T-helper 1 cell treated with Interleukin-12 subunit alpha and Interleukin-12 subunit beta and Interleukin-4 antibody, amounts not matched to agents 30 ng/mL and 1 ng/mL, for 36 hours (primary cell): Measurements from ENCODE around the gene ADGRD2. TPM values are rescaled to one million over a fixed set of nuclear protein-coding genes. Genes with fewer than 3 reads are reported as not detected.

ENCODE experiments used
- intact Hi-C: fragments of 100-400 bp; cut with micrococcal nuclease; formaldehyde crosslinking; loops from one replicate; pipeline ENCODE4 v1.15.1; 2024
- total RNA-seq: library from RNA; stranded (reverse); gene quantifications from 2 replicates; pipeline ENCODE4 v1.2.3, GENCODE V29; 2022

Gene ADGRD2
- total RNA-seq, 1 donor from 2014 or later, result not detected

- intact Hi-C loops, result no loop called here
These were observed 45.1 kb downstream of the ADGRD2 start for GRCh38 chr9:124495126-124496074.

- intact Hi-C loops, result no loop called here
These were observed 45.8 kb downstream of the ADGRD2 start for GRCh38 chr9:124496075-124496449.

- intact Hi-C loops, result no loop called here
These were observed 46.2 kb downstream of the ADGRD2 start for GRCh38 chr9:124496463-124496862.

GRCh38 chr9:124497441-124497840 lies 47.2 kb downstream of the ADGRD2 start:
- intact Hi-C loops, result no loop called here

- intact Hi-C loops, result no loop called here
These were observed 47.8 kb downstream of the ADGRD2 start for GRCh38 chr9:124498040-124498439.

- intact Hi-C loops, result no loop called here
These were observed 48.4 kb downstream of the ADGRD2 start for GRCh38 chr9:124498499-124499146.

- intact Hi-C loops, result no loop called here
These were observed 49.0 kb downstream of the ADGRD2 start for GRCh38 chr9:124499216-124499615.

GRCh38 chr9:124500028-124500795 lies 50.0 kb downstream of the ADGRD2 start:
- intact Hi-C loops, result no loop called here

- intact Hi-C loops, result no loop called here
These were observed 50.8 kb downstream of the ADGRD2 start for GRCh38 chr9:124500796-124501611.

- intact Hi-C loops, result no loop called here
These were observed 51.6 kb downstream of the ADGRD2 start for GRCh38 chr9:124501771-124502320.

GRCh38 chr9:124502711-124503702 lies 52.8 kb downstream of the ADGRD2 start:
- intact Hi-C loops, result no loop called here

- intact Hi-C loops, result no loop called here
These were observed 53.7 kb downstream of the ADGRD2 start for GRCh38 chr9:124503713-124504529.

- intact Hi-C loops, result no loop called here
These were observed 54.3 kb downstream of the ADGRD2 start for GRCh38 chr9:124504530-124505005.

- intact Hi-C loops, result no loop called here
These were observed 55.0 kb downstream of the ADGRD2 start for GRCh38 chr9:124505006-124505900.

- intact Hi-C loops, result no loop called here
These were observed 55.7 kb downstream of the ADGRD2 start for GRCh38 chr9:124505901-124506346.

- intact Hi-C loops, result no loop called here
These were observed 56.2 kb downstream of the ADGRD2 start for GRCh38 chr9:124506433-124506832.
